RWPE1 (cell line): Measurements from ENCODE around the gene HOXB6.

Source experiments
- CTCF ChIA-PET: fragments of 350-600 bp; sonication (Branson Sonifier 250); formaldehyde crosslinking; extraction: SDS; loops from one replicate; lab custom pipeline; 2021; lab: Yijun Ruan, JAX
- POLR2A ChIA-PET: fragments of 400-600 bp; formaldehyde crosslinking; extraction: SDS; loops from one replicate; lab custom pipeline; 2020; ENCODE audit warnings: antibody characterized with exemption; ENCODE audit not compliant: low non-redundant PET; lab: Yijun Ruan, JAX
- DNase-seq: peaks from one replicate; pipeline ENCODE4 v3.0.0; 2012; ENCODE audit warnings: low spot score
- H3K27ac ChIP-seq: fragments of 450-650 bp; 2 replicates; pipeline ENCODE4 v1.5.1; 2017
- TF ChIP-seq, protein P1 (sequence below): fragments of 450-650 bp; conservative IDR thresholded peaks from 2 replicates; pipeline ENCODE4 v1.5.1; 2017; ENCODE audit warnings: low read depth, mild to moderate bottlenecking

HOXB6 gene

DNA sequence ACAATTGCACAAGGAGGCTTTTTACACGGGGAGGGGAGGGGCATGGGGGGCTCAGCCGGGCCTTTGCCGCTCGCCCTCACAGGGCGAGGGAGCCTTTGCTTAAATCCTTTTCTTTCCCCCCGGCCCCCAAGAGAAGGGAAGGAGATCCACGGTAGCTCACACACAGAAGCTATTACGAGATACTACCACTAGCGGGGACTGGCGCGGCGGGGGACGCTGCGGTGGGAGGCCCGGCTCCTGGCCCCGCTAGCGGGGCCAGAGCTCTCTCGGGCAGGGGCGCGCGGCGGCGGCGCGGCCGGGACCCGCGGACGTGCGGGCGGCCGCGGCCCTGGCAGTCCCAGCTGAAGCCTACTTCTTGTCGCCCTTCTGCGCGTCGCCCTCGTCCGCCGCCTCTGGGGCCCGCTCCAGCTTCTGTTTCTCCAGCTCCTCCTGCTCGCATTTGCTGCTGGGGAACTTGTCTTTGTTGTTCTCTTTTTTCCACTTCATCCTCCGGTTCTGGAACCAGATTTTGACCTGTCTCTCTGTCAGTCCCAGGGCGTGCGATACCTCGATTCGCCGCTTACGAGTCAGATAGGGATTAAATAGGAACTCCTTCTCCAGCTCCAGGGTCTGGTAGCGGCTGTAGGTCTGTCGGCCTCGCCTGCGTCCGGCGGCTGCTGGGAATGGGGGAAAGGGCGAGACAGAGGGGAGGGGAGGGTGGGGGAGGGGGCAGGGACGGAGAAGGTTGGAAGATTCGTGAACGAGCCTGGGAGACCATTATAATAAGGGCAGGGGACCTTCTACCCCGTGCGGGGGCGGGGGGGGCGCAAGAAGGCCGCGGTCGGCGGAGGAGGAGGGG lies 8.3 kb upstream of the HOXB6 start:
- no peak for DNase-seq

GRCh38 chr17:48612456-48612853 lies 7.7 kb upstream of the HOXB6 start:
- ChIA-PET POLR2A (no interaction called here), CTCF (interaction anchor here (0.6 to 1.1 kb wide), 7 partner anchors 13 to 381 kb away, joined by 3 to 5 read pairs (median 4); partner anchors contain the start of gene HOXB9)
- TF ChIP-seq, protein P1, sequence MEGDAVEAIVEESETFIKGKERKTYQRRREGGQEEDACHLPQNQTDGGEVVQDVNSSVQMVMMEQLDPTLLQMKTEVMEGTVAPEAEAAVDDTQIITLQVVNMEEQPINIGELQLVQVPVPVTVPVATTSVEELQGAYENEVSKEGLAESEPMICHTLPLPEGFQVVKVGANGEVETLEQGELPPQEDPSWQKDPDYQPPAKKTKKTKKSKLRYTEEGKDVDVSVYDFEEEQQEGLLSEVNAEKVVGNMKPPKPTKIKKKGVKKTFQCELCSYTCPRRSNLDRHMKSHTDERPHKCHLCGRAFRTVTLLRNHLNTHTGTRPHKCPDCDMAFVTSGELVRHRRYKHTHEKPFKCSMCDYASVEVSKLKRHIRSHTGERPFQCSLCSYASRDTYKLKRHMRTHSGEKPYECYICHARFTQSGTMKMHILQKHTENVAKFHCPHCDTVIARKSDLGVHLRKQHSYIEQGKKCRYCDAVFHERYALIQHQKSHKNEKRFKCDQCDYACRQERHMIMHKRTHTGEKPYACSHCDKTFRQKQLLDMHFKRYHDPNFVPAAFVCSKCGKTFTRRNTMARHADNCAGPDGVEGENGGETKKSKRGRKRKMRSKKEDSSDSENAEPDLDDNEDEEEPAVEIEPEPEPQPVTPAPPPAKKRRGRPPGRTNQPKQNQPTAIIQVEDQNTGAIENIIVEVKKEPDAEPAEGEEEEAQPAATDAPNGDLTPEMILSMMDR: no peak
- DNase-seq: no peak
- peak overlapping the region; percentile 92 for H3K27ac ChIP-seq

More for the DNA sequence above, 8.3 kb upstream of the HOXB6 start:
- ChIA-PET CTCF (interaction anchor here (0.6 to 1.2 kb wide), 8 partner anchors 13 to 382 kb away, joined by 3 to 5 read pairs (median 4); partner anchors contain the start of gene HOXB9), POLR2A (interaction anchor here (0.6 kb wide), 1 partner anchor 12 kb away, joined by 3 read pairs; no protein-coding TSS in a partner anchor)
- TF ChIP-seq, protein P1: peak; percentile 66
- peak overlapping the region; percentile 92 for H3K27ac ChIP-seq

DNA sequence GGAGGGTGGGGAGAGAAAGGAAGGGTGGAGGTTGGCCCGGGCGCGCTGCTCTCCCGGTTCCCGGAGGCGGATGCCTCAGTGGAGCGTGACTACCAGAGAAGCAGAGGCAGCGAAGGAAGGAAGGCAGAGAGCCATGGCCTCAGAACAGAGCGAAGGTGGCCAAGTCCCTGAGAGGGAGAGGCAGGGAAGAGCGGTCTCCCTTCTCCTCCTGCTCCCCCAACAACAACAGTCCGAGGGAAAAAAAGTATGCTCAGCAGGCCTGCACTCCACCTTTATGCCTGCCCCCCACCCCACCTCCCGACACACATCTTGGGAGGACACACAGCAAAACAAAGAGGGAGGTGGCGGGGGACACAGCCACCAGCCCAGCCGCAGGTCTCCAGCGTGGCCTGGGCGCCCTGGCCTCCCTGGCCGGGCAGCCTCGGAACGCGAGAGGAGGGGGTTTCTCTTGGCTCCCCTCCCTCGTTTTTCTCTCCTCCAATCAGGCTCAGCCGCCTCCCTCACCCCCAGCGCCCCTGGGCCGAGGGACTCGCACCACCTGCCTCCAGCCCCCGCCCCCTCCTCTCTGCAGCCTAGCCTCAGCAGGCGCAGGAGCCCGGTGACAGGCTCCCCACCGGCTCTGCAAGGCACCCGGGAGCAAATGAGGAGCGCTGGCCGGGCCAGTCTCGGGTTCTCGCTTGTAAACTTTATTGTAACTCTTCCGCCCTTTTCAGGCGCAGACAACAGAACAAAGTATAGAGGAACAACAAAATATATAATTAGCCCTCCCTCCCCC lies 7.1 kb upstream of the HOXB6 start:
- H3K27ac ChIP-seq: peak overlapping the region; percentile 92
- ChIA-PET CTCF (interaction anchor here (0.6 to 0.7 kb wide), 2 partner anchors 301 to 381 kb away, joined by 3 to 5 read pairs; no protein-coding TSS in a partner anchor), POLR2A (no interaction called here)
- DNase-seq: no peak
- TF ChIP-seq, protein P1: no peak

DNA sequence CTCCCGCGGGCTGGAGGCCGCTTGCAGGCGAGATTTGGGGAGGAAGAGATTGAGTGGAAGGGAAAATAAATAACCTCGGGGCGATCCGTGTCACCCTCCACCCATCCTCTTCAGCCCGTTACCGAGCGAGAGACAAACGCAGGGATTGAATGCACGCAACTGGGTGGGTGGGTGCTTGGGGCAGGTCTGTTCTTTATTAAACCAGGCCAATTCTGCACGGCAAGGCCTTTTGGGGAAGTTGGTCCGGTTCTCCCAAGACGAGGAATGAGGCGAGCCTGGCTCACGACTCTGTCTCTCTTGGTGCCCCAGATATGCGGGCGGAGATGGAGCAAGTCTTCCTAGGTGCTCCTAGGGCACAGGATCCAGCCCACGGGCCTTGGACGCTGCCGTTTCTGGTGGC lies 6.4 kb upstream of the HOXB6 start:
- CTCF ChIA-PET: no interaction called here
- TF ChIP-seq, protein P1: no peak
- DNase-seq: no peak
- POLR2A ChIA-PET: no interaction called here
- peak overlapping the region; percentile 92 for H3K27ac ChIP-seq

DNA sequence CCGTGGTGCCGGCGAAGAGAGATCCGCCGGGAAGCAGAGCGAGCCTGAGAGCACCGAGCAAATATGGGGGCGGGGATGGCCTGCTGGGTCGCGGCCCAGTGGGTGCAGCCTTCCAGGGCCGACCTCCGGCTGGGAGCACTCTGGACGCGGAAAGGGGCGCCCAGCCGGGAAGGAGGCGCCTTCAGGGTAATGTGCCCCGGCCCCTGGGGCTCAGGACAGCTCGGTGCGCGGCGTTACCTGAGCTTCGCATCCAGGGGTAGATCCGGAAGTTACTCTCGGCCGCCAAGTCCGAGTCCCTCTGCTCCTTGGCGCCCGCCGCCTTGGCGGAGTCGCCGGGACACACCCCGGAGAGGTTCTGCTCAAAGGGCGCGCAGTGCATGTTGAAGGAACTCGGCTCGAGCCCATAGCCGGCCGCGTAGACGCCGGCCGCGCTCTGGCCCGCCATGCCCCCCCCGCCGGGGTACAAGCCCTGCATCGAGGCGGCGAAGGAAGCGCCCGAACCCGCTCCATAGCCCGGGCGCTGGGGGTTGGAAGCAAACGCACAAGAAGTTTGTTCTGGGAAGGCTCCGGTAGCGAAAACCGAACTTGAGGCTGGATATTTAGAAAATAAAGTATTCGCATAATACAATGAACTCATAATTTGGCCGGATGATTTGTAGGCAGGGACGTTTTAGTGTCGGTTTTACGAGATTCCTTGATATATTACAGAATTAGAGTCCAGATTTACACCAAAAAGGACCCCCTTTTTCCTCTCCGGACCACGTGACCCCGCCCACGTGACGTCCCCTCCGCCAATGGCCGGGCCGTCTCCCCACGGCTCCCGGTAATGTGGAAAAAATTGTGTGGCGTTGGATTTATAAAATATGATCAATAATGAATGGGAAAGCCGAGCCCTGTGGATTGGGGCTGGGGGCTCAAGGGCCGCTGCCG lies 5.8 kb upstream of the HOXB6 start, which contains the start of gene HOXB7:
Gene HOXB7 (minus strand): TSS at position 736 of the 930 bp plus-strand sequence. CDS start 99 bp downstream, at position 637.
- CTCF ChIA-PET: interaction anchor here (1.2 to 2.6 kb wide), 2 partner anchors 8 to 10 kb away, joined by 3 to 15 read pairs; no protein-coding TSS in a partner anchor
- TF ChIP-seq, protein P1: no peak
- DNase-seq: peak; percentile 83
- POLR2A ChIA-PET: no interaction called here
- peak within 1 kb of the TSS; percentile 92 for H3K27ac ChIP-seq
